ENCODE measurements around the gene NEMP2.

DNA sequence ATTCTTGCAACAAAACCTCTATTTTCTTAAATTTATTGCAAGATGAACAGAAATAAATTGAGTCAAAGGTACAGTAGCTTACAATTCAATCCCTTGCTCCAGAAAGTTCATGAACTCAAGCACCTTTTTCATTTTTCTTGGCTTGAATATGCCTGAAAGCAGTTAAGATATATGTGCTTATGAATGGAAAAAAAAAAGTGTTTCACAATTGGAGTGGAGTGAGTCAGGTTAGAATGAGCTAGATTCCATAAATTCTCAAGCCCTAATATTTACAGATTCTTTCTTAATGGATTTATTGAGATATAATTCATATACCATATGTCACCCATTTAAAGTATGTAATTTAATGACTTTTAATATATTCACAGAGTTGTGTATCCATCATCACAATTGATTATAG lies 39.6 kb upstream of the NEMP2 start:
- TF ChIP-seq, protein P1, sequence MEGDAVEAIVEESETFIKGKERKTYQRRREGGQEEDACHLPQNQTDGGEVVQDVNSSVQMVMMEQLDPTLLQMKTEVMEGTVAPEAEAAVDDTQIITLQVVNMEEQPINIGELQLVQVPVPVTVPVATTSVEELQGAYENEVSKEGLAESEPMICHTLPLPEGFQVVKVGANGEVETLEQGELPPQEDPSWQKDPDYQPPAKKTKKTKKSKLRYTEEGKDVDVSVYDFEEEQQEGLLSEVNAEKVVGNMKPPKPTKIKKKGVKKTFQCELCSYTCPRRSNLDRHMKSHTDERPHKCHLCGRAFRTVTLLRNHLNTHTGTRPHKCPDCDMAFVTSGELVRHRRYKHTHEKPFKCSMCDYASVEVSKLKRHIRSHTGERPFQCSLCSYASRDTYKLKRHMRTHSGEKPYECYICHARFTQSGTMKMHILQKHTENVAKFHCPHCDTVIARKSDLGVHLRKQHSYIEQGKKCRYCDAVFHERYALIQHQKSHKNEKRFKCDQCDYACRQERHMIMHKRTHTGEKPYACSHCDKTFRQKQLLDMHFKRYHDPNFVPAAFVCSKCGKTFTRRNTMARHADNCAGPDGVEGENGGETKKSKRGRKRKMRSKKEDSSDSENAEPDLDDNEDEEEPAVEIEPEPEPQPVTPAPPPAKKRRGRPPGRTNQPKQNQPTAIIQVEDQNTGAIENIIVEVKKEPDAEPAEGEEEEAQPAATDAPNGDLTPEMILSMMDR (conservative IDR thresholded peaks at IDR 0.05) = no peak
- TF ChIP-seq ZFX (IDR thresholded peaks at IDR 0.05) = no peak
